ENCODE data around the gene HTATSF1. TPM values are rescaled to one million over a fixed set of nuclear protein-coding genes. Genes with fewer than 3 reads are reported as not detected.
A peak's percentile ranks its signal among the peaks of the same experiment; 100 is the strongest.

Gene HTATSF1
- polyA plus RNA-seq, 2 of the 4 experiments (the other 2 are of a cell fraction): 5.0 to 82.3 TPM

GRCh38 chrX:136534131-136534530 is 36.7 kb downstream of the HTATSF1 start:
- DNase-seq (ENCODE audit: low read depth in 1 of 2, low spot score in 1 of 2): no peak
- Histone ChIP-seq H3K4me1 (no peaks in the 10 kb centered on the region), H3K27ac (no peak overlapping the region), H3K4me3 (no peak overlapping the region), H3K4me2 (no peak overlapping the region), H3K9me3 (no peaks in the 10 kb centered on the region)
- FAIRE-seq: no peak
- ChIA-PET CTCF (no interaction called here), POLR2A (no interaction called here)
- WGBS (ENCODE audit: missing lambda C conversion rate): 43% methylated on average over 2 of the region's 2 CpGs
- TF ChIP-seq CEBPB (IDR thresholded peaks at IDR 0.05) (no peak), SMC3 (IDR thresholded peaks at IDR 0.05) (no peak), MAX (IDR thresholded peaks at IDR 0.05) (no peak), KDM5A (IDR thresholded peaks at IDR 0.05) (no peak), TFCP2L1 (CRISPR knock-in tag; IDR thresholded peaks at IDR 0.05) (no peak), ZC3H11A (IDR thresholded peaks at IDR 0.05) (no peak), RNF2 (IDR thresholded peaks at IDR 0.05; ENCODE audit: borderline replicate concordance, low read depth) (no peak), PBX3 (IDR thresholded peaks at IDR 0.05) (no peak), ZSCAN20 (CRISPR knock-in tag; IDR thresholded peaks at IDR 0.05) (no peak), CHD2 (IDR thresholded peaks at IDR 0.05; ENCODE audit: low read length, partially characterized antibody) (no peak)
- no peak for ATAC-seq

- CTCF ChIA-PET: no interaction called here
- H3K4me3 ChIP-seq: no peak overlapping the region
- FAIRE-seq (peak; percentile 81), DNase-seq (ENCODE audit: low read depth in 1 of 2, low spot score in 1 of 2) (no peak), ATAC-seq (no peak)
- POLR2A ChIA-PET: no interaction called here
- H3K27ac ChIP-seq: no peak overlapping the region
- H3K4me2 ChIP-seq: no peak overlapping the region
- H3K9me3 ChIP-seq: no peaks in the 10 kb centered on the region
- no peaks in the 10 kb centered on the region for H3K4me1 ChIP-seq
- TF ChIP-seq CHD4 (IDR thresholded peaks at IDR 0.05; ENCODE audit: borderline replicate concordance) (no peak), CBX2 (IDR thresholded peaks at IDR 0.05; ENCODE audit: borderline replicate concordance, low read depth) (no peak), EHMT2 (IDR thresholded peaks at IDR 0.05; ENCODE audit: low read depth) (no peak), POLR2A (IDR thresholded peaks at IDR 0.05; ENCODE audit: low read length) (no peak), RCOR1 (IDR thresholded peaks at IDR 0.05; ENCODE audit: low read depth, low read length) (no peak), PBX3 (IDR thresholded peaks at IDR 0.05) (no peak), HDAC2 (IDR thresholded peaks at IDR 0.05) (no peak), NR3C1 (IDR thresholded peaks at IDR 0.05) (no peak), TFCP2L1 (CRISPR knock-in tag; IDR thresholded peaks at IDR 0.05) (no peak), HMGXB4 (CRISPR knock-in tag; IDR thresholded peaks at IDR 0.05; ENCODE audit: borderline replicate concordance) (no peak), MAFK (IDR thresholded peaks at IDR 0.05; ENCODE audit: partially characterized antibody) (no peak), POLR2AphosphoS2 (conservative IDR thresholded peaks at IDR 0.05; ENCODE audit: low read length) (no peak), HOXB13 (CRISPR knock-in tag; IDR thresholded peaks at IDR 0.05; ENCODE audit: low read depth) (no peak), MYC (IDR thresholded peaks at IDR 0.05; ENCODE audit: borderline replicate concordance, low read length) (no peak), CTCF (IDR thresholded peaks at IDR 0.05) (no peak)
- 26% methylated on average over 2 of the region's 2 CpGs for WGBS (ENCODE audit: missing lambda C conversion rate)
Measured at GRCh38 chrX:136538811-136539210, 41.4 kb downstream of the HTATSF1 start.
